Activated CD4-positive, alpha-beta memory T cell treated with anti-CD3 and anti-CD28 coated beads, Interleukin-2, amount 10 ng/mL, durations not matched to agents 7 days and 5 days (primary cell): ENCODE data around the gene TFRC. TPM values are rescaled to one million over a fixed set of nuclear protein-coding genes. Genes with fewer than 3 reads are reported as not detected.

Source experiments
- total RNA-seq, 2 experiments: library from RNA; stranded (reverse); gene quantifications; one replicate each; pipeline ENCODE4 v1.2.3, GENCODE V29; 2021

The TFRC gene
- total RNA-seq, 2 experiments from 2014 or later: 326 to 330 TPM

Other genes with a start within 250 kb of the TFRC start
- 100 to 1,000 TPM; 113 to 115 TPM for gene TNK2, start 173.5 kb downstream of the TFRC start, total RNA-seq
- gene ZDHHC19, start 129.3 kb upstream of the TFRC start, total RNA-seq: under 1 TPM in 1 of 2 experiments, not detected in 1; 0.63 TPM
- not detected for gene SLC51A, start 134.4 kb upstream of the TFRC start, total RNA-seq
- 10 to 100 TPM; 73.3 to 74.9 TPM for gene PCYT1A, start 205.6 kb upstream of the TFRC start, total RNA-seq
- 10 to 100 TPM; 21.1 to 24.0 TPM for gene DYNLT2B, start 236.2 kb upstream of the TFRC start, total RNA-seq